GM12874 (cell line): Measurements from ENCODE around the gene PRKCE.

ENCODE experiments used
- TF ChIP-seq, protein P1 (sequence below): IDR thresholded peaks from 2 replicates; pipeline ENCODE4 v1.5.1; 2011; ENCODE audit warnings: low read depth, mild to moderate bottlenecking, control low read depth, low read length, moderate library complexity; ENCODE audit not compliant: insufficient read depth

Gene PRKCE

DNA sequence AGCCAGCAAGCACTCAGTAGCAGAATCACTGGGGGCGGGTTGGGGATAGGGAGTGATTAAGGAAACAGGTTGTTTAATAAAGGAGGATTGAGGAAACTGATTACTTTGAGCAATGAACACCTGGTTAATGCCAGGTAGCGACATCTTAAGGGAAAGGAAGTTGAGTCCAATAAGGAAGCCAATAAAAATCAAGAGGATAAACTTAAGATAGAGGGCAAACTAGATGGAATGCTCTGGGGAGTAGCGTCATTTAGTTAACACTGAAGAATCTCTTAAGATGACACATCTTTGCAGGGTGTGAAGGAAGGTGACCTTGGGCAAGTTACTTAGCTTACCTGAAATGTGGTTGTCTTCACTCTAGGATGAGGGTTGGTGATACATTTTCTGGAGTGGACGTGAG lies 242.7 kb downstream of the PRKCE start:
- TF ChIP-seq, protein P1, sequence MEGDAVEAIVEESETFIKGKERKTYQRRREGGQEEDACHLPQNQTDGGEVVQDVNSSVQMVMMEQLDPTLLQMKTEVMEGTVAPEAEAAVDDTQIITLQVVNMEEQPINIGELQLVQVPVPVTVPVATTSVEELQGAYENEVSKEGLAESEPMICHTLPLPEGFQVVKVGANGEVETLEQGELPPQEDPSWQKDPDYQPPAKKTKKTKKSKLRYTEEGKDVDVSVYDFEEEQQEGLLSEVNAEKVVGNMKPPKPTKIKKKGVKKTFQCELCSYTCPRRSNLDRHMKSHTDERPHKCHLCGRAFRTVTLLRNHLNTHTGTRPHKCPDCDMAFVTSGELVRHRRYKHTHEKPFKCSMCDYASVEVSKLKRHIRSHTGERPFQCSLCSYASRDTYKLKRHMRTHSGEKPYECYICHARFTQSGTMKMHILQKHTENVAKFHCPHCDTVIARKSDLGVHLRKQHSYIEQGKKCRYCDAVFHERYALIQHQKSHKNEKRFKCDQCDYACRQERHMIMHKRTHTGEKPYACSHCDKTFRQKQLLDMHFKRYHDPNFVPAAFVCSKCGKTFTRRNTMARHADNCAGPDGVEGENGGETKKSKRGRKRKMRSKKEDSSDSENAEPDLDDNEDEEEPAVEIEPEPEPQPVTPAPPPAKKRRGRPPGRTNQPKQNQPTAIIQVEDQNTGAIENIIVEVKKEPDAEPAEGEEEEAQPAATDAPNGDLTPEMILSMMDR: no peak

DNA sequence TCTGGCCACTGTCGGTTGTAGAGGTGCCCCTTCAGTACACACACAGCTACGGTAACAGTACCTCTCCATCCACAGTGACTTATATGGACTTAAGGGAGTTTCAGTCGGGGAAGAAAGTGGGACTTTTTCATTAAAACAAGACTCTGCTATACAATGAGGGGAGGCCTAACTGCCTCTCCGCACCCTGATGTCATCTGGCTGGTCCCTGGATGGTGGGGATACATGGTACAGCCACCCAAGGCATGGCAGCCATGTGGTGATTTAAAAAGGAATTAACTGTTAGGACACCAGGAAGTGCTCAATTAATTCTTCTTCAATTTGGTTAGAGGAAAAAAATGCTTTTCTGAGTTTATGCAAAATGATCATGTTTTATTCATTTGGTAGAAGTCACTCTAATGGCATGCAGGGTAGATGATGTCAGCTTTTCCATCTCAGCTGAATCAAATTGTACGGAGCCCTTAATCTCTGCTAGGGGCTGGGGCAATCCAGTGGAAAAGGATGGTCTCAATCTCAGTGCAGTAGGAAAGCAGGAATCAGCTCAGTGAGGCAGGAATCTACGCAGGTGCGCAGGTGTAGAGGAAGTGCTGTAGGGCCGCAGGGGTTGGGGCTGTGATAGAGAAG lies 243.9 kb downstream of the PRKCE start:
- TF ChIP-seq, protein P1: no peak

DNA sequence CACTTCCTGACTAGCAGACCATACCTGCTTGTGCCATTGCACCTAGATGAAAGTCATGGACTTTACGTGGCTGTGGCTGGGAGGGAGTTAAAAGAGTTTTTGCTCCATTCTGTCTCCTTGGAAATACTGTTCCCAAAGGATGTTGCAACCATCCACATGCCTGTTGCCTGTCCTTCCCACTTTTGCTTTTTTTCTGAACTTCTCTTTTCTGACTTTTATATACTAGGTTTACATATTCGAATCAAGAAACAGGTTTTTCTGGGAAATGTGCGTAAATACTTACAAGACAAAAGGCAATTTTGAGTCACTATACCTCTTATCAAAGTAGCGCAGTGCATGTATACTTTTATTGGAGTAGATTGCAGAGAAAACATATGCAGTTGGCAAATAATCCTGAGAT lies 244.8 kb downstream of the PRKCE start:
- TF ChIP-seq, protein P1: no peak

DNA sequence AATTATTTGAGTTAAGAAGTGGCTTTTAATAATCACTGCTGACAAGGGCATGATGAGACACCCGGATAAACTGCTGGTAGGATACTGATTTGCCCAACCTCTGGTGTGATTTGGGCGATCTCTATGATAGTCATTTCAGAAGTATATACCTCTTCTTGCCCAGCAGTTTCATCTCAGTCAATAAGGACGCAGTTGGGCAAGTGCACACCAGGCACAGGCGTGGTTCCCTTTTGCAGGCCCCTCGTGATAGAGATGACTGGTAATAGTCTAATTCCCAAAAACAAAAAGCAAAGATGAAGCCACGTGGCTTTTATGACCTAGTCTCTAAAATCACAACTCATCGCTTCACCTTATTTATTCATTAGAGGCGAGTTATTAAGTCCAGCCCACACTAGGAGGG lies 246.4 kb downstream of the PRKCE start:
- TF ChIP-seq, protein P1: no peak

DNA sequence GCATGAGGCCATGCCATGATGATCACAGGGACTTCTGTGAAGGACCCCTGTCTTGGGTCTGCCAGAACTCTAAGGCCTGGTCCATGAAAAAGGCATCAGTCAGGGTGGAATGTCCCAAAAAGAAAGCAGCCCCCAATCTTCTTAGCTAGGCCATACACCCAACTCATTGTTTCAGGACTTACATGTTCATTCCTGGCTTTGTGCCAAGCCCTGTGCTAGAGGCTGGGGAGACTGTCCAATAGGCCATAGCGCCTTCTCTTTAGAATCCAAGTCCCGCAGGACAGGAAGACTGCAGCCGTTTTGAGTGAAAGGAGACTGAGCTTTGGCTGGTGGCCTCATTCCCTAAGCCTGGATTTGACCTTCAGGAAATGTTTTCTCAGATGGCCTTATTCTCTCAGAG lies 247.3 kb downstream of the PRKCE start:
- TF ChIP-seq, protein P1: no peak

DNA sequence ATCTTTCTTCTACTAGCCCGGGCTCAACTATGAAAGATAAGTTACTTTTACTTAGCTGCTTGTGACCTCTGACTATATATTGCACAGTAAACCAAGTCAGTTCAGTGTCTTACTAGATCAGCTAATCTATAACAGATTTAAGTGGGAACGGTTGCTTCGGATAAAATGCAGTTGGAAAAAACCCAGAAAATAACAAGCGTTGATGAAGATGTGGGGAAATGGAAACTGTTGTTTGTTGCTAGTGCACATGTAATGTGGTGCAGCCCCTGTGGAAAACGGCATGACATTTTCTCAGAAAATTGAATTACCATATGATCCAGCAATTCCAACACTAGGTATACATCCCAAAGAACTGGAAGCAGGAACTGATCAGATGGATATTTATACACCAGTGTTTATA lies 248.5 kb downstream of the PRKCE start:
- TF ChIP-seq, protein P1: no peak

DNA sequence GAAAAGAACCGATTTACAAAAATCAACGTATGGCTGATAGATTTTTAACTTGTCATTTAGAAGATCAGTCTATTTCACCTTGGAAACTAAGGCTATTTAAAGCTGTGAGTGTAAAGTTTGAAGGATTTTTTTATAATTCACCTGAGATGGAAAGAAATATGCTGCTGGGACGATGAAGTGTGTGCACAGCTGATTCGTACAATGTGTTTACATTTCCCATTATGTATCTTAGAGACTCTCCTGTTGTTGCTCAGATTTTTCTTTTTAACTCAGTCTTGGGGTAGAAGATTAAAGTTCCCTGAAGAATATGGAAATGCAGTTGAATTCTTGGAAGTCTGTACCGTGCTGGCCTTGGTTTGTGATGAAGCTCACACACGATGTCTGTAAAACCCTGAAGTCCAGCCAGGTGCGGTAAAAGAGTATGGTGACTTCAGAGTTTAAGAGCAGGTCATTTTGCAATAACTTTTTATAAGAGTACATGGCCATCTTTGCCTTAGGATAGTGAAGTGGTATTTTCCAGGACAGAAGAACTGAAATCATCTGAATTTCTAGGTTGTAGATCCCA lies 250.1 kb downstream of the PRKCE start:
- TF ChIP-seq, protein P1: no peak
